HG03432 (cell line): Measurements from ENCODE around the gene NAA15.
"Not testable (repeated sequence)": the region's sequence is repeated elsewhere in the genome, so short reads cannot be mapped to it uniquely, and the experiment has no call there.

Source experiments
- ATAC-seq: cut with Tn5 transposase; IDR thresholded peaks from one replicate; pipeline ENCODE4 v1.9.1; 2021; ENCODE audit warnings: mild to moderate bottlenecking, moderate library complexity; ENCODE audit not compliant: unreplicated experiment

Gene NAA15

DNA sequence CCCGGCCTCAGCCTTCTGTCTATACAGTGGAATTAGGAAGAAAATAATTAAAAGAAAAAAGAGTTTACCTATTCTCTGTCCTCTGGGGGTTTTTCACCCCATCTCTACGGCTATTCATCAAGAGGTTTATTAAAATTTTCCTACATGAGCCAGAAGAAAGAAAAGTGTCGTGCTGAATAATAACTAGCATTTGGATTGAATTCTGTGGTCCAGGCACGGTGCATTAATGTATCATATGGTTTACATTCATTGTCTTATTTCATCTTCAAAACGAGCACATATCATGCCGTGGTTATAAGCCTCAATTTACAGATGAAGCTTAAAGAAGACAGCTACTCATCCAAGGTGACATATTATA, 5.4 kb upstream of the NAA15 start:
- ATAC-seq: peak; percentile 1

DNA sequence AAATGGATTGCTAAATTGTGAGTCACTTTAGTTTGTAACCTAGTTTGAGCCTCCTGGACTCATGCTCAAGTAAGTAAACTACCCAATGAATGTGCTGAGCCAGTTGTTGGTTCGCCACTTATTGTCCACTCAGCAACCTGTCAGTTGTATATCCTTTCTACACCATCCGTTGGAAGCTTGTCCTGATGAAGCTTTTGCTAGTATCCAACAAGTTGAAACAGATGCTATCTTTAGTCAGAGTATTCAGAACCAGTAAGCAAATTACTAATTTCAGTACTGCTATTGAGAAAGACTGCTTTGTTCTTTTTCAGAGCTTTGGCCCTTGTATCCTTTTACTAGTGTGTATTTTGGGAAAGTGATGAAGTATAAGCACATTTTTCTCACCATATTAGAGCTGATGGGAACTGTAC, 4.3 kb upstream of the NAA15 start:
- no peak for ATAC-seq

DNA sequence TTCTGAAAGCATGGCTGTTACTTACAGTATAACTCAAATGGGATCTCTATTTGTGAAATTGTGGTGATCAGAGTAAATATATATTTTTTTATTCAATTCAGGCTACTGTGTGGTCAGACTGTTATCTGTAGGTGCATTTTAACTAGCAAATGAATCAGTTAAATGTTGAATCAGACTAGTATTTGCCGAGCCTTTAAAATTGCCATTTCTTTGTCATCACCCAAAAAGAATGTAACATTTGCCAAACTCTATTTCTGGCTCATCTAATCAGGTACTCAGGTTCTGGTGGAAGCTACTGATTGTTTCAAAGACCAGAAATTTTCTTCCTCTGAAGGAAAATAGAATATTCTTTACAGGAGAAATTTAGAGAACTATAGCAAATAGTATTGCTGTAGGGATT, 1.8 kb upstream of the NAA15 start:
- ATAC-seq: no peak

GRCh38 chr4:139300431-139301112, 733 bp upstream of the NAA15 start:
- ATAC-seq: peak; percentile 11

DNA sequence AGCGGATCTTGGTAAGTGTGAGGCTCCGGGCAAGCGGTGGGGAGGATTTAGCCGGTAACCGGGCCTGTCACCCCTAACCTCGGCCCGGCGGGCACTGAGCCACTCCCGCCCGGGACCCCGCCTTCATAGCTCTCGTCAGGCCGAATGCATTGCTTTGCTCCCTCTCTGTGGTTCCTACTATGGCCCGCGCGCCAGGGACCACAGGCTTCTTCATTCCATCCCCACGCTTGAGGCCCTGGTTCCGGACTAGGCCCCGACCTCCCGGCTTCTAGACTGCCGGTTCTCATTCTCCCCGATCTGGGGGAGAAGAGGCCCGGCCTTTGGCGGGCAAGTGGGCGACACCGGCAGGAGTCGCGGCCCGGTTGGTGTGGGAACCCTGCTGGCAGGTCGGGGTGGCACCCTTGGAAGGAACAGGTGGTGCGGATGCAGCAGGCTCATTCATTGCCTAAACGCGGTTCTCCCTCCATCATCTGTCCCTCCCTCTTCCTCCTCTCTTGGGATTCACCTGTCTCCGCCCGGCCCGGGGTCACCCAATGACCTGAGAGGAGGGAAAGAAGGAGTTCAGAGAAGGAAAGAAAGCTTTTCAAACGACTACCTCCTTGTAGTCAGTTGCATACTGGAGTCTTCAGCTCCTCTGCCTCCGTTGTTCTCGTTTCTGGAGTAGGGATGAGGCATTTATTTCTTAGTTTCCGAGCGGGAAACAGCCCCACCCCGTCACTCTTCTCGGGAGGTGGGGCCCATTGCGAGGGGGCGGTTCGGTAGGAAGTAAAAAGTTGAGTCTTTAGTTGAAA, 711 bp downstream of the NAA15 start, which contains the start of gene NDUFC1:
TSS of gene NDUFC1 (minus strand) at position 657 of the 791 bp plus-strand sequence. CDS start 6,679 bp downstream, outside the sequence.
- ATAC-seq: peak; percentile 46

DNA sequence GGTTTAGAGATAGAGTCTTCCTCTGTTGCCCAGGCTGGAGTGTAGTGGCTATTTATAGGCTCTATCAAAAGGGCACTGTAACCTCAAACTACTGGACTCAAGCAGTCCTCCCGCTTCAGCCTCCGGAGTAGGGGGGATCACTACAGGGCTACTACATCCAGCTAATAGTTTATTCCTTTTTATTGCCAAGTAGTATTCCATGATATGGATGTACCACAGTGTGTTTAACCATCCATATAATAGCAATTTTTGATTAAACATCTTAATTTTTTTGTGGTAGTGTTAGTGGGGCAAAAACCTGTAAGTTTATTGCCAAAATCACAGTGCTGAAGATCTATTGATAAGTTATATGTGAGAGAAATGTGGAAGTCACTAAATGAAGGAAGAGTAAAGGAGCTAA, 3.6 kb downstream of the NAA15 start:
- no peak for ATAC-seq

GRCh38 chr4:139311909-139312308, 10.6 kb downstream of the NAA15 start:
- no peak for ATAC-seq

DNA sequence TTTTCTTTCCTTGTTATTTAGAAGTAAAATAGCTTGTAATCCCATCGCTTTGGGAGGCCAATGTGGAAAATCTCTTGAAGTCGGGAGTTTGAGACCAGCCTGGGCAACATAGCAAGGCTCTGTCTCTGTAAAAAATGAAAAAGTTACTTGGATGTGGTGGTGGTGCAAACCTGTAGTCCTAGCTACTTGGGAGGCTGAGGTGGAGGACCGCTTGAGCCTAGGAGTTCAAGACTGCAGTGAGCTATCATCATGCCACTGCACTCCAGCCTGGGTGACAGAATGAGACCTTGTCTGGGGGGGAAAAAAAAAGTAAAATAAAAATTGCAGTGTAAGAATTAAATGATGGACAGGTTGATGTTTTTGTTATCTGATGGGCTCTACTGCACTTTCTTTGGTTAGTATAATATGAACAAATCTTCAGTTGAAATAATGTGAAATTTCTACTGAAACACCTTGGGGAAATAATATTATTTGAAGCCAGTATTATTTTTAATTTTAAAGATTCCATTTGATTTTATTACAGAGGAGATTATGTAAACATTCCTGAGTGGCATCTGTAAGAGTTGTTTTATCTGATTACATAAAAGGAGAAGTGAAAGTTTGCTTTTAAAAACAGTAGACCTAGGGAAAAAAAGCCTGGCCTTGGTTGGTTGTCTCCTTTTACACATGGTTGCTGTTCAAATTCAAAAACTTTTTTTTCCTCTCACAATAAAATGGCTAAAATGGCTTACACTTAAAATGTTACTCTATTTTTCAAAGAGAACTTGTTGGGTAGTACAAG, 11.4 kb downstream of the NAA15 start:
- ATAC-seq: no peak

- not testable (repeated sequence) for ATAC-seq
Measured at GRCh38 chr4:139313414-139313813, 12.1 kb downstream of the NAA15 start.

DNA sequence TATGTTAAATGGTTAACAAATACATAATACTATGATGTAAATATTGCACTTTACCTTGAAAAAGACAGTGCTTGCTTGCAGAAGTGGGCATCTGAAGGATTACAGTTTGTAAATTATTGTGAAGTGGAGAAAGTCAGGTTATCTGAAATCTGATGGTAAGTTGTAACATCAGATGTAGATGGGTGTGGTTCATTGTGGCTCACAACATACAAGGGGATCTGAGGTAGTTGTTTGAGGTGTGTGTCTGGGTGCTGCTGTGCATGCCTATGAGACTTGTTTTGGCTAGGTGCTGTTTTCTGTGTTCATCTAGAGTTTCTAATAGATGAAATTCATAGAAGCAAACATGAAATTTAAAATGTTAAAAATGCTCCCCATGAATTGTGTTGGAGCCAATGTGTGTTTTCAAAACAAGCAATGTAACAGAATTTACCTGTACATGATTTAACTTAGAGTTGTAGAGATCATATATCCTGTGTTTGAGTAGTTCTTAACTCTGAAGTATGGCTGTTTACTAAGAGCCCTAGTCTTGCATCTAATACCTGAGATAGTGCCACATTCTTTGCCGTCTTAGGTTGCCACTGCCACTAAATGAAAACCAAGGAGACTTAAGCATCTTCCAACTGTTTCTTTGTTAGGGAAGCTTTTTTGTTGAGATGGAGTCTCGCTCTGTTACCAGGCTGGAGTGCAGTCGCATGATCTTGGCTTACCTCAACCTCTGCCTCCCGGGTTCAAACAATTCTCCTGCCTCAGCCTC, 12.9 kb downstream of the NAA15 start:
- ATAC-seq: no peak

GRCh38 chr4:139315221-139315675, 13.9 kb downstream of the NAA15 start:
- ATAC-seq: peak; percentile 80

- no peak for ATAC-seq
Measured at GRCh38 chr4:139316733-139317132, 15.4 kb downstream of the NAA15 start.

DNA sequence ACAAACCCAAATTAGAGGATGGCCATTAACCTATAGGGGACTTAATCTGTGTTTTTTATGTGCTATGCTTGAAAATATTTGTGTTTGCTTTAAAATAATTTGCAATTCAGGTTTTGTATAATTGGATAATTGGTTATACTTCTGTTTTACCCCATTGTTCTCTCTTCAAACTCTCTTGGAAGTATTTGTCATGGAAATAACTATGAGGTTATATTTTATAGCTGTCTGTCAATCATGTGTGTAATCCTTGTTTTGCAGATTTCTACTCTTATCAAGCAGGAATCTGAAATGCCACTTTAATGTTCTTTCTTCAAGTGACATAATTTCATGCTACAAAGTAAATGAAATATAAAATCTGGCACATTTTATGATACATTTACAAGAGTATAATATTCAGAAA, 16.3 kb downstream of the NAA15 start:
- no peak for ATAC-seq

DNA sequence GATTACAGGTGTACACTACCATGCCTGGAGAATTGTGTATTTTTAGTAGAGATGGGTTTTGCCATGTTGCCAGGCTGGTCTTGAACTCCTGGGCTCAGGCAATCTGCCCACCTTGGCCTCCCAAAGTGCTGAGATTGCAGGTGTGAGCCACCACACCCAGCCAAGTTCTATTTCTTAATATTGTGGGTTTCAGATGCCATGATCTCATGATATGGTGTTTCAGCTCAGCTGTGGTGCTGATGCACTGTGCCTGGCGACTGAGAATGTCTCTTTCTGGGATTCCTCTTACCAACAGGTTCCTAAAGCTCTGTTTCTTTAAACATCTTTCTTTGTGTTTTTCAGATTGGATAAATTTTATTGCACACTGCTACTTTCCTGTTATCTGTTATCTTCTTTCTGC, 18.3 kb downstream of the NAA15 start:
- ATAC-seq: no peak

GRCh38 chr4:139322070-139322469, 20.8 kb downstream of the NAA15 start:
- ATAC-seq: not testable (repeated sequence)

GRCh38 chr4:139322541-139322940, 21.2 kb downstream of the NAA15 start:
- not testable (repeated sequence) for ATAC-seq

DNA sequence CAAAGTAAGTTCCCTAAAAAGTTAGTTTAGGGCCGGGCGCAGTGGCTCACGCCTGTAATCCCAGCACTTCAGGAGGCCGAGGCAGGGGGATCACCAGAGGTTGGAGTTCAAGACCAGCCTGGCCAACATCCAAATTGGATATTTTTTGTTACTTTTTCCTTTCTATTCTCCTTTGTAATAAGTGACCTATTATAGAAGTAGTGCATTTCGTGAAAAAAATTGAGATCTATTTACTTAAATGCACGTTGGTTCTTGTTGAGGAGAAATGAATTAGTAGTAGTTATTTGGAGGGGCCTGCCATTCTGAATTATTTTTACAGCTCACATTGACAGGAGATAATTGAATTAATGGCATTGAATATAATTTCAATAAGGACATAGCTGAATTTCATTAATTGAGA, 23.3 kb downstream of the NAA15 start:
- ATAC-seq: no peak

DNA sequence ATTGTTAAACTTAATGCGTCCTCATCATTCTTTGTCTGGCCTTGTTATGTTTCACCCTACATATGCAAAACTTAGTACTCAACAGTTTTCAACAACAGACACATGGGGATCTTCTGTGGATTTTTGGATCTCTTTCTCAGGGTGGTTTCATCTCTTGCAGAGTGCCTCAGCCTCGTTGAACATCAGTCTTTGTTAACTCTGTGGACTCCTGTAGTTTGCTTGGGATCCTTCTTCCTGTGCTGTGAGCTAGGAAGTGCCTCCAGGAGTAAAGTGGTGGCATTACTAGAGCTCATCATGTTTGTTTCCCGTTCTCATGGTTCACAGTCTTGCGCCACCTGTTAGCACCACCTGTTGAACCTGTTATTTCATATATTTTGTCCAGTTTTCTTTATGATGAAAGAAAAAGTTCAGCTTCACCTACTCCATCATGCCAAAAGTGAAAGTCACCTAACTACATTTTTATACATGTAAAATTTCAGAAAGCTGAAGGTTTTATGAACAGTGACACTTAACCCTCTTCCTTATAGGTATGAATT, 28.4 kb downstream of the NAA15 start:
- no peak for ATAC-seq

- no peak for ATAC-seq
Measured at GRCh38 chr4:139330283-139330682, 29.0 kb downstream of the NAA15 start.

DNA sequence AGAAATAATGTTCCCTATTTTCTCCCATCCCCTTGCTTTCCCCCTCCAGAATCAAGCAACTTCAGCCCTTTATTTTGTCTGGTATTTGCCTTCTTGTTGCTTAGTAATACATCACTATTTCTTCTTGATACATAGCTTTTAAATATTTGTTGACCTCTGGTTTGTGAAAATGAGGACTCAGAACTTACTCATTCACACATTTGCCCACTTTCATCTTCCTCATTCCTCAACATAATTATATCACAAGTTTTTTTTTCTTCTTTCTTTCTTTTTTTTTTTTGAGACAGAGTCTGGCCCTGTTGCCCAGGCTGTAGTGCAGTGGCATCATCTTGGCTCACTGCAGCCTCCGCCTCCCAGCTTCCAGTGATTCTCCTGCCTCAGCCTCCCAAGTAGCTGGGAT, 29.9 kb downstream of the NAA15 start:
- no peak for ATAC-seq
